GM18909 (cell line): Measurements from ENCODE around the gene STRA8.

Experiments
- ATAC-seq: cut with Tn5 transposase; IDR thresholded peaks from one replicate; pipeline ENCODE4 v1.9.1; 2021; ENCODE audit warnings: mild to moderate bottlenecking; ENCODE audit not compliant: unreplicated experiment, poor library complexity

STRA8 gene

DNA sequence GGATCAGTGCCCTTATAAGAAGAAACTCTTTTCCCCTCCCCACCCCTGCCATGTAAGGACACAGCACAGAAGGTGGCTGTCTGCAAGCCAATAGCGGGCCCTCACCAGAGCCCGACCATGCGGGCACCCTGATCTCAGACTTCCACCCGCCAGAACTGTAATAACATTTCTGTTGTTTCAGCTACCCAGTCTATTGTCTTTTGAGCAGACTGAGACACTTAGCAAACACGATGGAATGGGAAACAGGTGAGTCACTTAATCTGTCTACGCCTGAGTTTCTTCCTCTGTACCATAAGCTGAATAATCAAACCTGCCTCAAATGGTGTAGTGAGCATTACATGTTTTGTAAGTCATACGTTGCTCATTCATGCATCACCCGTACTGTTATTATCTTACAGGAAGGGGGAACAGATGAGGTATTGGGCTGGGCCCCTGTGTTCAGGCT lies 58.2 kb downstream of the STRA8 start:
- no peak for ATAC-seq

DNA sequence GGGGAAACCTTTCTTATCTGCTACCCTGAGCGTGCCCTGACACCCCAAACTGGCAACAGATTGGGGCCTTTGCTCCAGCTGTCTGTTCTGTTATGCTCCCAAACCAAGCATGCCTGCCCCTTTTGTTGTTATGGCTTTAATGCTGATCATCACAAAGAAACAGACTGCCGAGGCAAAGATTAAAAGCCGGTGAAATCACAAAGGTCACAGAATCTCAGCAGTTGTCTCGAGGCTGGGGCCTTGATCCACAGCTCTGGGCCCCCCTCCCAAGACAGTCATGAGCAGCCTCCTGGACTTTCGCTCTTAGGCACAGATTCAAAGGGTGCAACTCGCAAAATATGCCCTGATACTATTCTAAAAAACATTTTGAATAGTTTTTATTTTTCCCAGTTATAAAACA lies 65.6 kb downstream of the STRA8 start:
- ATAC-seq: no peak

DNA sequence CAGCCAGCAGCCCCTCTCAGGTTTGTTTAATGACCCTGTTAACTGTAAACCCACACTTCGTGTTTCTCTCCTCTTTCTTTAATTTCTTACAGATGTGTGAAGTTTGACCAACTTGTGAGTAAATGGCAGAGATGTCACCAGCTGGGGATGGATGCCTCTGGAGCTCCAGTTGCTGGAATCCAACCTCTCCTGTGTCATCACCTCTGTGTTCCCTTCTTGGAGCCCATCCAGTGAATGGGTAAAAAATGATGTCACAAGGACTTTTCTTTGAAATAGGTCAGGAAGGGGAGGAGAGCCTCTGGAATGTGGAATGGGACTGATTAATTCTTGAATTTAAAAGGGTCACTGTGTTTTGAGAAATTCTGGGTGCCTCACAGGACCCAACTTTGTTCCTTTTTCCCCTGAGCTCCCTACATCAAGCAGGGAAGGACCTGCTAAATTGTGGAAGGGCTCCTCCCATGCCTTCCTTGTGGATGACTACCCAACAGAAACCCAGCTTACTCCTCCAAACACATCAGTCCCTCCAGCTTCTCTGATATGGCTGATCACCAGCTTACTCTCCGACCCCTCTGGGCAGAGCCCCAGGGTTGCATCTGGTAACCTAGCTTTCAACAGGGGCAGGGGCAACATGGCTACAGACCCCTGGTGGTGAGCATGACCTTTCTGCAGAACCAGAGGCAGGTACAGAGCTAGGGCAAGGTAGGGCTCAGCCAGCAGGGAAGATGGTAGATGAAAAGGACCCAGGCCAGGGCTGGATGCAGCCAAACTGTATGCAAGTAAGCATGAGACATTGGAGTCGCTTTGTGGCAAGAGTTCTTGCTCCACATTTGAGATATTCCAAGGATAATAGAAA lies 67.5 kb downstream of the STRA8 start:
- no peak for ATAC-seq
